Suppressor macrophage treated with lipopolysaccharide for 1 hour (primary cell): ENCODE data around the gene DIP2C.

ENCODE experiments used
- DNase-seq, 3 donors: peaks; one replicate each; pipeline ENCODE4 v3.0.0-alpha.2; 2020 to 2022

The DIP2C gene

GRCh38 chr10:246431-246830, 443.0 kb downstream of the DIP2C start:
- no peak for DNase-seq

DNA sequence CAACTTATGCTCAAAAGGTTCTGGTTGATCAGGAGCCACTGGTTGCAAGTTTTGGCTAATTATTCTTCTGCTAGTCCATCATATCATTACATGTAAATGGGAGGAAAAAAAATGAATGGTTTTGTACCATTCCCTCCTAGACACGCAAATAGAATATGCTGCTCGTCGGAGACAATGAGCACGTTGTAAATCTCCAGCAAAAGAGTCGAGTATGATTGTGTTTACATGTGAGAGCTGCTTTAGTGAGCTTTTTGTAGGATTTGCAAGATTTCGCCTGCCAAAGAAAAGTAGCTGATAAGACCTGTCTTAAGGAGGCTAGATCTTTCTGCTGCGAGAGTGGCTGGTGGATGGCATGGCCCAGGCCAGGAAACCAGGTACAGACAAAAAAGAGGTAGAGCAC, 445.2 kb downstream of the DIP2C start:
- DNase-seq = no peak

GRCh38 chr10:241966-242643, 447.4 kb downstream of the DIP2C start:
- no peak for DNase-seq

DNA sequence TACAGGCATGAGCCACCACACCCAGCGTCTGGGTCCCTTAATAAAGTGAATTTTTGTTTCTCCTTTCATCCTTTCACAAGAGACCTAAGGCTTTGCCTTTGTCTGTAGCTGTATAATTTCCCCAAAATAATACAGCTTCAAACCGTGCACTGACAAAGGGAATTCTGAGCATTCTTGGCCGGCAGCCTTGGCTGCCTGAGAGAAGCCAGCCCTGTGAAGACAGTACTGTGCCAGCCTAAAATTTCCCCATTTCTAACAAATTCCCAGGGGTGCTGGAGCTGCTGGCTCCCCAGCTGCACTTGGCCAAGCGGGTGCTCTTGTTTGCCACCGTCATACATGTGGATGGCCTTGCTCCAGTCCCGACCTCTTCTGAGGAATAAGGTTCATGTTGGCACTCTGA, 448.0 kb downstream of the DIP2C start:
- no peak for DNase-seq

DNA sequence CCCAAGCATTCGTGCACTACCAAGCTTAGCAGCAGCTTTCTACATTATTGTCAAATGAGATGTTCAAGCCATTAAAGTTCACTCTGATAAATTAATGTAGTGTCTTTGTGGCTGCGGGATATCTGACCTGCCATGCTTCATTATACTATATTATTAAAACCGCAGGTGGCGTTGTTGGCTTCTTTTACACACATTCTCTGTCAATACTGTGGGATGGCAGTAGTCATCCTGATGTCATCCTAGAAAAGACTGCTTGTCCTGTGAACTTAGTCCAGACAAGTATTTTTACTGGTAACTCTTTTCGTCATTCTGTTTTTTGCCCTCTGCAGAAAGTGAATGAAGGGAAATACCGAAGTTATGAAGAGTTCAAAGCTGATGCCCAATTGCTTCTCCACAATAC, 450.4 kb downstream of the DIP2C start:
- no peak for DNase-seq

DNA sequence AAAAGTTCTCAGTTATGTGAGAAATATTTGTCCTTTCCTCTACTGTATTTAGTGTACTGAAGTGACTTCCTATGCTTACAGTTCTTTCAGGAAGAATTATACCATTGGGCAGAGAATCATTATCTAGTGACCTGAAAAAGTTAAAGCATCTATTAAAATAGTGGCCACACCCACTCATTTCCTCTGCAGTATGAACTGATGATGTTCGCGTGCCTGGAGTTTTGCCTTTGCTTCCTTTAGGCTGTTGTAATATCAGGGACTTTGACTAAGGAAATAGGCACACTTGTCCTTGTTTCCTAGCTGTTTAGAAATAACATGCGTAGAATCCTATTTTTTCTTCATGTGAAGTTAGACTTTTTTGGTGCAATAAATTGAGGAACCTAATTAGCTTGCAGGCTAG, 453.6 kb downstream of the DIP2C start:
- no peak for DNase-seq

GRCh38 chr10:234708-235406, 454.6 kb downstream of the DIP2C start:
- DNase-seq = no peak

- no peak for DNase-seq
Measured at GRCh38 chr10:232878-233277, 456.6 kb downstream of the DIP2C start.

DNA sequence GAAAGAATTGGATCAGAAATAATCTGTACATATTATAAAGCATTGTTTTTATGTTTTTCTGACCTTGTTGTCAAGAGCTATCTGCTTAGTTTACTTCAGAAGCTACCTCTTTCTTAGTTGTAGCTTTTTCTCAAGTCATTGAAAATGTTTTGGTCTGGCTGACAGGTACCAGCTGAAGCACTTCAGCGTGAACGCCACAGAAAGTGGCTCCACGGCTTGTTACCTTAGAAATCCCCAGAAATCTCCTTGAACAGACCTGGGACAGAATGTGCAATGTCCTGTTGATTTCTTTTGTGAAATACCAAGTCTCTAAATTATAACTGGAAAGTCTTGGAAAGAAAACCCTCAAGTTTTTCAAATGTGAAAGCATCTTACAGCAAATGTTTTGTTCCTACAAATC, 457.4 kb downstream of the DIP2C start:
- no peak for DNase-seq

DNA sequence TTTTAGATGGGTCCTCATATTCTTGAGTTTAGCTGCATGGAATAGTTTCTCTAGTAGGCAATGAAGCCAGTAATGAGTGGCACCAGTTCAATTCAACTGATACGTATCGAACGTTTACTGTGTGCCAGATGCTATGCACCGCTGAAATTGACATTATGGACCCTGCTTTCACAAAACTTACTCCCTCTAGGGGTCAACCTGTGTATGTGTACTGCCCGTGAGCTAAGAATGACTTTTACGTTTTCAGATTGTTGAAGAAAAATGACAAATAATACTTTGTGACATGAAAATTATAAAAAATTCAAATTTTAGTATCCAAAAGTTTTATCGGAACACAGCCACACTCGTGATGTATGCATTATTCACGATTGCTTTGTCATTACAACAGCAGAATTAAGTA, 458.7 kb downstream of the DIP2C start:
- peak in 2 of 3 donors; percentile 2 to 3 for DNase-seq

DNA sequence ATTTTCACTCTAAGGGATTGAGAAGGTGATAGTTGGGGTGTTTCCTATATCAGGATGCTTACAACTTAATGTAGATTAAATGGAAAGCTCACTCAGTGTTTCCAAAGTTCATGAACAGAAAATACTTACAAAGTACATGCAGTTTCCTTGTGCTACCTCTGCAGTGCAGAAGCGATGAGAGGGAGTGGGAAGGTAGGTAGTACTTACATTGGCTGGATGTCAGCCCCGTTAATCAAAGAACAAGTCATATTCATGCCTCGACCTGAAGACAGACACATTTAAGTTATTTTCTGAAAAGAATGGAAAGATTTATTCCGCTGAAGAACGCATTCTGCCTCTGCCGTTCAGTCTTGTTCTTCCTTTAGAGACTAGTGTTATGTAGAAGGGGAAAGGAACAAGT, 461.1 kb downstream of the DIP2C start:
- DNase-seq = no peak

- peak; percentile 8 to 25 (median 24) for DNase-seq
Measured at GRCh38 chr10:227014-227413, 462.5 kb downstream of the DIP2C start.

GRCh38 chr10:226018-226417, 463.4 kb downstream of the DIP2C start:
- DNase-seq = no peak

- DNase-seq = no peak
Measured at GRCh38 chr10:224571-224970, 464.9 kb downstream of the DIP2C start.
